GM19025 (cell line): ENCODE measurements around the gene BCAP29.
A peak's percentile ranks its signal among the peaks of the same experiment; 100 is the strongest.
"Not testable (repeated sequence)": the region's sequence is repeated elsewhere in the genome, so short reads cannot be mapped to it uniquely, and the experiment has no call there.

Experiments used
- ATAC-seq: cut with Tn5 transposase; IDR thresholded peaks from one replicate; pipeline ENCODE4 v1.9.1; 2021; ENCODE audit warnings: mild to moderate bottlenecking, low read depth, moderate library complexity; ENCODE audit not compliant: unreplicated experiment

BCAP29 gene

GRCh38 chr7:107615910-107616680, 36.0 kb downstream of the BCAP29 start:
- no peak for ATAC-seq

- no peak for ATAC-seq
Observed at GRCh38 chr7:107622429-107622828, 42.4 kb downstream of the BCAP29 start.

DNA sequence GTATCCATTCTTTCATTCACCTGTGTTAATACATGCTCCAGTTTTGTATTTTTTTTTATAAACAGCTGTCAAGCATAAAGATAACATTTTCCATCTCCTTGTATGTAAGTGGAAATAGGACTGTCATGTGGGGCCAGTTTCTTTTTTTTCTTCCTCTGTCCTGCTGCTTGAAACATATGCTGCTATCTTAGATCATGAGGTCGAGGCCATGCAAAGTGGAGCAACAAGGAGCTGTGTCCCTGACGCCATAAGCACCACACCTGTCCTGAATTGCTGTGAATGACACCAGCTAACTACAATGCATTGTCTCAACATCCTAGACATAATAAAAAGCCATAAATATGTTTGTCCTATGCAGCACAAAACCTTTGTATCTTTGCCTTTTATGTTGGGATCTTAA, 42.8 kb downstream of the BCAP29 start:
- ATAC-seq = no peak

GRCh38 chr7:107627002-107627401, 47.0 kb downstream of the BCAP29 start:
- no peak for ATAC-seq

- no peak for ATAC-seq
Observed at GRCh38 chr7:107628461-107629064, 48.5 kb downstream of the BCAP29 start.

GRCh38 chr7:107630342-107630741, 50.3 kb downstream of the BCAP29 start:
- ATAC-seq = no peak

- ATAC-seq = no peak
Observed at GRCh38 chr7:107631588-107632491, 51.8 kb downstream of the BCAP29 start.

DNA sequence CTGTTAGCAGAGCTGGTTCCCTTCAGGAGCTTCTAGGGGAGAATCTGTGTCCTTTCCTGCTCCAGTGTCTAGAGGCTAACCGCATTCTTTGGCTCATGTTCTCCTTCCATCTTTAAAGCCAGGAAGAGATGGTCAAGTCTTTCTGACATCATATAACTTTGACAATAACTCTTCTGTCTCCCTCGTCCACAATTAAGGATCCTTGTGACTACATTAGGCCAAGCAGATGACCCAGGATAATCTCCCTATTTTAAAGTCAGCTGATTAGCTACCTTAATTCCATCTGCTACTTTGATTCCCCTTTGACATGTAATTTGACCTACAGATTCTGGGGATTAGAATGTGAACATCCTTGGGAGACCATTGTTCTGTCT, 52.4 kb downstream of the BCAP29 start:
- ATAC-seq = no peak

DNA sequence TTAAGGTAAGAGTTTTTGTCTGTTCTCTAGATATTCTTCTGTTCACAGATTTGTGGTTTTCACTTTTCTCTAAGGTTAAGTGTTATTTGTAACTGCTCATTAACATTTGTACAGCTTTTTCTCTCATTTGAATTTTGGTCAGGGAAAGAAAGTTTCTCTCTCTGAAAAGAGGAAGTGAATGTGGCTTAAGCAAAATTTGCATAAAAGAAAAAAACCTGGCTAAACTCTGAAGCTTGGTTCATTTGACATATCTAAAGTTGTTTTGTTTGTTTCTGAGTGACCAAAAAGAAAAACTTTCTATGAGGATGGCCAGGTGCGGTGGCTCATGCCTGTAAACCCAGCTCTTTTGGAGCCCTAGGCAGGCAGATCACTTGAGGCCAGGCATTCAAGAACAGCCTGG, 58.5 kb downstream of the BCAP29 start:
- ATAC-seq = peak; percentile 92

- ATAC-seq = not testable (repeated sequence)
Observed at GRCh38 chr7:107639070-107639469, 59.0 kb downstream of the BCAP29 start.

DNA sequence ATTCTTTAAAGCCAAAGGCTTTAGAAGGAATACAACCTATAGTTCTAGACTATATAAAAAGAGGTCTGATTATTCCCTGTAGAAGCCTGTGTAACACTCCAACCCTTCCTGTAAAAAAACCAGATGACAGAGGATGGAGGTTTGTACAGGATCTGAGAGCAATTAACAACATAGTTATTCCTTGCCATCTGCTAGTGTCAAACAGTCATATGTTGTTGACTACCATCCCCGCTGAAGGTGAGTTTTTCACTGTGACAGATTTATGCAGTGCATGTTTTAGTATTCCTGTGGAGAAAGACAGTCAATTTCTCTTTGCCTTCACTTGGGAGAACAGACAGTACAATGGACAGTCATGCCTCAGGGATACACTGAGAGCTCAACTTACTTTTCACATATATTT, 61.6 kb downstream of the BCAP29 start:
- no peak for ATAC-seq

DNA sequence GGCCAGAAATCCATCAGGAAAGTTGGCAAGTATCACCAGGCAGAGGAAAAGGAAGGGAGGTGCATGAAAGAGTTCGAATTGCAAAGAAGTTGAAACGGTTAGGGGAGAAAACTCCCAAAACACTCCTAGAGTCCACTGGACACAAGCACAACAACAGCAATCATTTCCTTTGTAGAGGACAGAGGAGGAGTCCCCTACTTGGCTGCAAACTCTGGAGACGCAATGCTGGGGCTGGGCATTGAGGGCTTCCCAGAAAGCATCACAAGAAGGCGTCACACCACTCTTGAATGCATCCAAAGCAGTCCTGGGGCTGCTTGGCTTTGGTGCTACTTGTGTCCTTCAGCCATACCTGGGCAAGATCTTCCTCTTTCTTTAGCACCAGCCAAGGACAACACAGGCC, 62.5 kb downstream of the BCAP29 start:
- no peak for ATAC-seq

GRCh38 chr7:107643407-107643806, 63.4 kb downstream of the BCAP29 start:
- no peak for ATAC-seq

- ATAC-seq = no peak
Observed at GRCh38 chr7:107643938-107644308, 63.9 kb downstream of the BCAP29 start.

DNA sequence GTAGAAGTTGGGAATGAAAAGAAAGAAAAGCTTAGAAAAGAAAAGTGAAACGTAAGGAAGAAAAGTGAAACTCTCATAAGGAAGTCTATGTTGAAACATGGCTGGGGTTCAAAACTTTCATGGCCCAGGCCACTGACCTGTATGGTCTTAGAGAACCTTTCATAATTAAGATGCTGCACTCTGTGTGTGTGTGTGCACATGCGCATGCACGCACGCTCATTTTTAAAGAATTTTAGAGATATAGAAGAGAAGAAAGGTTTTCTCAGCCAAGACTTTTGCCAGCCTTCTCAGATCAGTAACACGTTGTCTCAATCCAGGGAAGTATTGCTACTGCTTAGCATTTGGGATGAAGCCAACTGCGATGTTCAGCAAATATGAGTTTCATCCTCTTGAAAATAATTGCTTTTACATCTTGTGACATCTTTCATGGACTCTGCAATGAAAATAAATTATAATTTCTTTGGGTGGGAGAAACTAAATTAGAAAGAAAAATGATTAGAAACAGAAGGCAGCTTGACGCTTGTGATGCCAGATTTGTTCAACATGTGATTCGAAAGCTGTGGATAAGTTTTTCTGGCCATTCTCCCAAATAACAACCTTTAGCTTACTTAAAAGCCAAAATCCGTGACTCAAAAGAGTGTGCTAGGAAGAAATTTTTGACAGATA, 64.4 kb downstream of the BCAP29 start:
- no peak for ATAC-seq

DNA sequence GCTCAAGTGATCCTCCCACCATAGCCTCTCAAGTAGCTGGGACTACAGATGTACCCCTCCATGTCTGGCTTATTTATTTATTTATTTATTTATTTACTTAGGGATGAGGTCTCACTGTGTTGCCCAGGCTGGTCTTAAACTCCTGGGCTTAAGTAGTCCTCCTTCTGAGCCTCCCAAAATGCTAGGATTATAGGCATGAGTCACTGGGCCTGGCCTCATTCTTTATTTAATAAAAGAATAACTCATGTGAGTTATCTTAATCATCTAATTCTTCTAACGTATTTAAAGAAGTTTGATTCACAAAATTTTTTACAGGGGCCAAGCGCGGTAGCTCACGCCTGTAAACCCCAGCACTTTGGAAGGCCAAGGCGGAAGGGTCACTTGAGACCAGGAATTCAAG, 72.6 kb downstream of the BCAP29 start:
- ATAC-seq = no peak

DNA sequence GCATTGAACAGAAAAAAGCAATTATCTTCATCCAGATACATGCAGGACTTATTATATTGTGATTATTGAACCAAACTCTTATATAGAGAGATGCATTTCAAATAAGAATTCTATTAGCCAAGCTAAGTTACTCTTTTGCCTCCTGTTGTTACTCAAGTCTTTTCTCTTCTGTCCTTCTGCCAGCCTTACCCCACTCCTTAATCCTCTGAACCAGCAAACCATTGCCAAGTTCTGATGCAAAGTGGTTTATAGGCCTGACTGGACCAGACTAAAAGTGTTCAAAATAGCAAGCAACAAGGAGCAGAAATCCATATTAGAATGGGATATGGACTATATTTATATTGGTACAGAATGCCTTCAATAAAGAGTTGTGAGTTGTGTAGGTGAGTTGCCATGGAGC, 78.4 kb downstream of the BCAP29 start:
- no peak for ATAC-seq

DNA sequence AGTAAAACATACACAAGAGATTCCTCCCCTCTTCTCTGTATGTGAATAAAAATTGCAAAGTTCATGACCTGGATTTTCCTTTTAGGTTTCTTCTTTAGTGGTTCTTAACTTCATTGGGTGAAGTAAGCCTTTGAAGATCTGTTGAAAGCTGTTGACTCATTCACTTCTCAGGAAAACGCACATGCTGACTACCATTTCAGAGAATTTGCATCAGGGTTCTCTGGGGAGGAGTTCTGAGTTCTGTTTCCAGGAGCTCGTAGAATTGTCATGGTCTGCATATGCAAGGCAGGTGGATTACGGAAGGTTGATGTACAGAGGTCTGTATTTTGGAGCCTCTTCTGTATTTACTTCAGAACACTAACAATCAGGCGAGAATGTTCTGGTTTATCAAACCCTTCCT, 79.6 kb downstream of the BCAP29 start:
- ATAC-seq = no peak

GRCh38 chr7:107660381-107661080, 80.5 kb downstream of the BCAP29 start, which contains the start of gene SLC26A4:
TSS of gene SLC26A4 (plus strand) at chr7:107660828. CDS start at chr7:107661642, 814 bp downstream.
- no peak for ATAC-seq
